Skin epidermis (tissue), 12 donors: ENCODE measurements around the gene GPR39.

Experiments used
- H3K27ac ChIP-seq, 21 experiments: fragments of 200-600 bp; sonication (generic) in 11 of 21; one replicate each; pipeline ENCODE4 v1.5.0; 2020; ENCODE audit warnings: mild to moderate bottlenecking in 3 of 21, inconsistent platforms in 2 of 21, moderate library complexity in 2 of 21
- H3K4me3 ChIP-seq, 7 experiments: fragments of 200-600 bp; sonication (generic) in 2 of 7; one replicate each; pipeline ENCODE4 v1.5.0; 2020; ENCODE audit warnings: inconsistent platforms in 2 of 7, mild to moderate bottlenecking in 2 of 7, moderate library complexity in 1 of 7

Gene GPR39

DNA sequence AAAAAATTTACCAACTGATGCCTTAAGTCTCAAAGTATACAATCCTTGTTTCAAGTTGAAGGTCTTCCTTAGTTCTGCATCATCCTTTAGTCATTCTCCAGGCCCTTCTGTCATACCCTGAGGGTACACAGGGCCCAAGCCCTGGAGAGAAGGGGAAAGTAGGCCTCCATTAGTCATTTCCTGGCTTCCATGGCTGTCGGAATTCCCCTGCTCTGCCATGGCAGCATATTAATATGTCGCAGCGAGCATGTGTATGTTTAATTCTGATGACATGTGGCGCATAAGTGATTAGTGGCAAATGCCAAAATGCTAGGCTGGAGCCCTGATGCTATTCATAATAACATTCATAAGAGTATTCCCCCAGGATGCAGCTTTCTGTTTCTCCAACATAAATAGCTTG lies 22.1 kb downstream of the GPR39 start:
- peak overlapping the region in 1 of 21 experiments; percentile 17 for H3K27ac ChIP-seq
- no peak overlapping the region for H3K4me3 ChIP-seq

GRCh38 chr2:132439703-132440398 lies 23.2 kb downstream of the GPR39 start:
- Histone ChIP-seq H3K27ac (peak overlapping the region in 3 of 21 experiments; percentile 16 to 19 (median 17)), H3K4me3 (no peak overlapping the region)

GRCh38 chr2:132441051-132441450 lies 24.4 kb downstream of the GPR39 start:
- Histone ChIP-seq H3K27ac (no peak overlapping the region), H3K4me3 (no peak overlapping the region)

DNA sequence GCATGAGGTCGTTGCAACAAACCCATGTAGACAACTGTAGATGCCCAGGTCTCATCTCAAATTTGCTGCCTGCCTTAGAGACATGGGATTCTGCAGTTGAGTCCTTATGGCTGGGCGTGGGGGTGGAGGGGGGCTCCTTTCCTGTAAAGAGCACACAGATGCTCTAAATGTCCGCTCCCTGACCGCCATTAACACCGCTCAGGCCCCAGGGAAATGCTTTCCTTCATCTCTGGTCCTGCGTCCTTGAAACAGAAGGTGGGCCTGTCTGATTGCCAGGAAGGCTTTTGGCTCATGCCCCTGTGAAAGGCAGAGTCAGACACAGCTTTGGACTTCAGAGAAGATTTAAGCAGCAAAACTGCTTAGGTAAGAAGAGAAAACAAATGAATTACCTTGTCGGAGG lies 25.7 kb downstream of the GPR39 start:
- H3K27ac ChIP-seq, result no peak overlapping the region
- H3K4me3 ChIP-seq, result no peak overlapping the region

- H3K27ac ChIP-seq, result no peak overlapping the region
- H3K4me3 ChIP-seq, result no peak overlapping the region
These were observed 26.5 kb downstream of the GPR39 start for GRCh38 chr2:132443106-132443505.

- H3K4me3 ChIP-seq, result no peak overlapping the region
- no peak overlapping the region for H3K27ac ChIP-seq
These were observed 29.8 kb downstream of the GPR39 start for GRCh38 chr2:132446444-132446843.

GRCh38 chr2:132448331-132448730 lies 31.7 kb downstream of the GPR39 start:
- no peak overlapping the region for H3K4me3 ChIP-seq
- no peak overlapping the region for H3K27ac ChIP-seq

DNA sequence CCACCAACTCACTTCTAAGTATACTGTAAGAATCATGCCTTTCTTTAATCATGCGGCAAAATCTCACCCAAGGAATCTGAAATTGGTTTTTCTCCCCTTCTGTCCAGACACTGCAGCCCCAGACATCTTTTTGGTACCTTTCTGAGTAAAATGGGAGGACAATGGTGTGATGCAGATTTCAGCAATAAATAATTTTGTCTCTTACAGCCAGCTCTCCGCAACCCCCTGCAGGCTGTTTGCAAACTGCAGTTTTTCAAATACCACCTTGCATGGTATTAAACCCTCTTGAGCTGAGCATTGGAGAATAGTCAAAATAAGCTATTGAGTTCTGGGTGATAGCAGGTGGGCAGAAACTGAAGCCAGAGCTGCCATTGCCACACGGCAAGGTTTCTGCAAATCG lies 32.2 kb downstream of the GPR39 start:
- Histone ChIP-seq H3K4me3 (no peak overlapping the region), H3K27ac (no peak overlapping the region)

DNA sequence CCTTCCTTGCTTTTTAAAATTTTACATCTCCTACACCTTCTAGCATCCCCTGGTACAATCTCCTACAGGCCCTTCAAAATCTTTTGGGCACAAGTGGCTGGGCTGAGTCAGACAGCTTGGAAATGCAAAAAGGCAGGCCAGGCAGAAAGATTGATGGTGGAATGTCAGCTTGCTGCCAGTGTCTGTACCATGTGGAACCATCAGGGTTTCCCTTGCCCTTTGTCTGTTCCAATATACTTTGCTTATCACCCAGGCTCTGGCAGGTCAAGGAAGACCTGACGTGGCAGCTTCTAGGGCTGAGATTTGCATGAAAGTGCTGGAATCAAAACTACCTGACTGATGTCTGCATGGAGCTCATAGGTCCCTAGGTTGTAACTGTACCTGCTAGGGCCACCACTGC lies 33.3 kb downstream of the GPR39 start:
- no peak overlapping the region for H3K4me3 ChIP-seq
- H3K27ac ChIP-seq, result no peak overlapping the region

DNA sequence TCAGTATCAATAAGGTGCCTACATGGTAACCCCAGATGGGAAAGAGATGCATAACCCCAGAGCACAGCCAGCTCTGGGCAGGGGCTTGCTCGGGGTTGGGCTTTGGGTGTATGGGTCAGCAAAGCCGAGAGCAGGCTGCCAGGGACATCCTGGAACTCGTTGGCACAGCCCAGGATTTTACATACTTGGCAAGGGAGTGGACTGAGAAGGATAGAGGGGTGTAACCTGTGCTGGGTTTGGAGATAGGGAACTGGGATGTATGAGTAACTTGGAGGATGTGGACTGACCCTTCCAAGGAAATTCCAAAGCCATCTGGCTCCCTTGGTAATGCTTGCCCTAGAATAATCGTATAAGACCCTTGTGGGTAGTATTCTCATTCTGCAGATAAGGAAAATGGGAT lies 44.2 kb downstream of the GPR39 start:
- Histone ChIP-seq H3K4me3 (no peak overlapping the region), H3K27ac (no peak overlapping the region)

DNA sequence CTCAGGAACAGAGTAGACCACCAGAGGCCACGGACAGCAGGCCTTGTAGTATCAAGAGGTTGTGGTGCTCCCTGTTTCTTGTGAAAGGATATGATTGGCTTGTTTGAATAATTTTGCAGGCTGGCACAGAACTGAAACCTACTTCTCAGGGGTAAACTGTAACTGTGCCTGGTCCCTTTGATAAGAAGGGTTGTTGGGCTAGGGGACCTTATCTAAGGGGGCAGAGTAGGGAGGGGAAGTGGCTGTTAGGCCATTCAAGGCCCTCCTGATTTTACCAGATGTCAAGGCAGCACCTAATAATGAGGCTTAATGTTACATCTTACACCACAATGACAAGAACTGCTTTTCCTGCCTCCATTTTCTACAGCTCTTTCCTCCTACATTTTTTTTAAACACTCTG lies 45.6 kb downstream of the GPR39 start:
- H3K27ac ChIP-seq, result no peak overlapping the region
- no peak overlapping the region for H3K4me3 ChIP-seq

DNA sequence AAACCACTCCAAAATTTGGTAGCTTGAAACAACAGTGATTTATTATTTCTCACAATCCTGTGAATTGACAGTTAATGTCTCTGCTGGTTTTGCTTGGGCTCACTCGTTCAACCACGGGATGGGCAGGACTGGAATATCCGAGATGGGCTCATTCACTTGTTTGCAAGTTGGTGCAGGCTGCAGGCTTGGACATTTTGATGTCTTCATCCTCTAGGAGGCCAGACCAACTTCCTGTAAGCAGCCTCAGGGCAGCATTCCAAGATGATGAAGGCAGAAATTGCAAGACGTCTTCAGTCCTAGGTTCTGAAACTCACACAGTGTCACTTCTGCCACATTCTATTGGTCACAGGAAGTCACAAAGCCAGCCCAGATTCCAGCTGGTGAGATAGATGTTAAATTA lies 47.1 kb downstream of the GPR39 start:
- Histone ChIP-seq H3K27ac (no peak overlapping the region), H3K4me3 (no peak overlapping the region)

GRCh38 chr2:132465917-132466316 lies 49.3 kb downstream of the GPR39 start:
- H3K4me3 ChIP-seq, result no peak overlapping the region

GRCh38 chr2:132466428-132467028 lies 49.9 kb downstream of the GPR39 start:
- H3K4me3 ChIP-seq, result no peak overlapping the region
- no peak overlapping the region for H3K27ac ChIP-seq

More at GRCh38 chr2:132465917-132466316, 49.3 kb downstream of the GPR39 start:
- H3K27ac ChIP-seq, result no peak overlapping the region

DNA sequence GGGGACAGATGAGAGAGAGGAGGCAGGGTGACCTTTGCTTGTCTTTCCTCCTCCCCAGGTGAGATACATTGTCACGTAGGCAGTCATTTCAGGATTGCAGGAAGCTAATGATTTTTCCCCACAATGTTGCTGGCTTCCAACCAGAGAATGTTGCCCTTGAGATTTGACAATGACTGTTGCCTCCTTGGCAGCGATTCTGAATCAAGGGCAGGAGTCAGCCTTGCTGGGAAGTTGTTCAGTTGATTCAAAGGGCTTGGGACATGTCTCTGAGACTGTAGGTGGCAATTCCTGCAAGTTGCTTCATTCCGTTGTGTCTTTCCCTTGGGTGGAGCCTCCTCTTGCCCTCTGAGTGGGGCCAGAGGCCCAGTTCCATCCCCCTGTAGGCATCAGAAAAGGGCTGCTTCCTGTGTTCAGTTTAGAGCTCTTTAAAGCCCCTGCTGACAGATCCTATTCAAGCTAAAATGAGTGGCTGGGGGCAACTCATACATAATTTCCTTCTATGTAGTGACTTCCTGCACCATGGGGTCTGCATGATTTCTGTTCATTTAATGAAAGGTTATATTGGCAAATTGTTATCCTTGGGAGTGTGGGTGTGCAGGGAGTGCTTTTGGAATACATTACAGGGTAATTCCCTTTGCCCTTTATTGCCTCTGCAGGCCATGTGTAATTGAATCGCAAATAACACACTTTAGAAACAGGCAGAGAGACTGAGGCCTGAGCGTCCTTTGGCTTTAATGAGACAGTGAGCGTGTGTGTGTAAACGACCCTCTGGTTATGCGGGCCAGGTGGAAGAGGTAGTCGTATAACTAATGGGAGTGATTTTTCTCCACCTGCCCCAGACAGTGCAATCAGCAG lies 52.4 kb downstream of the GPR39 start:
- H3K4me3 ChIP-seq, result no peak overlapping the region
- H3K27ac ChIP-seq, result no peak overlapping the region

GRCh38 chr2:132470746-132471145 lies 54.1 kb downstream of the GPR39 start:
- Histone ChIP-seq H3K27ac (no peak overlapping the region), H3K4me3 (no peak overlapping the region)

DNA sequence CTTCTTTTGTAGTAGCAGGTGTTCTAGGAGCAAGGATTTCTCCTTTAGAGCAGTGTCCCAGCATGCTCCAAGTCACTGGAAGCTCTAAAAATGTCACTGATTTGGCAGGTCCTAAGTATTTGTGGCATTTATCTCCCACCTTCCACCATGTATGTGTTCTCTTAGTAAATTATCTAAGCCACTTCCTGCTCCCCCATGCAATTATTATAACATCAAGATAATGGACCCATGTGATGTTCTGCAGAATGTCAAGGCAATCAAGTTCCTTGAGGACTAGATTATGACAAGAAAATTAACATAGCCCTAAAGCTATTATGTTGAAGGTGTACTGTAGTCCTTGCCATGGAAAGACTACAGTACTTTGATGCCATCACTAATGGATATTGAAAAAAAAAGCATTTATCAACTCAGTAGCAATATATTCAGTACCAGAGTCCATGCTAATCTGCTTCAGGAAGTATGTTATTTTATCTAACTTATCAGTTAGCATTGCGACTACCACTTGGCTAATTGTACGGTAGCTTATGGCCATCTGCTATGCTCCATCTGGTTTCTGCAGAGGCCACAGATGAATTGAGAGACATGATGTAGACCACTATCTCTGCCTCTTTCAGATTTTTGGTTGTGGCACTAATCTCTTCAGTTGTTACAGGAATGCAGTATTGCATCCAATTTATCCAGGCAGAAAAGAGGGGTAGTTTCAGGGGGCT lies 56.7 kb downstream of the GPR39 start:
- Histone ChIP-seq H3K27ac (no peak overlapping the region), H3K4me3 (no peak overlapping the region)

GRCh38 chr2:132475615-132476014 lies 59.0 kb downstream of the GPR39 start:
- no peak overlapping the region for H3K27ac ChIP-seq
- H3K4me3 ChIP-seq, result no peak overlapping the region

GRCh38 chr2:132477436-132477835 lies 60.8 kb downstream of the GPR39 start:
- no peak overlapping the region for H3K4me3 ChIP-seq
- H3K27ac ChIP-seq, result peak overlapping the region in 2 of 21 experiments; percentile 38 to 44

DNA sequence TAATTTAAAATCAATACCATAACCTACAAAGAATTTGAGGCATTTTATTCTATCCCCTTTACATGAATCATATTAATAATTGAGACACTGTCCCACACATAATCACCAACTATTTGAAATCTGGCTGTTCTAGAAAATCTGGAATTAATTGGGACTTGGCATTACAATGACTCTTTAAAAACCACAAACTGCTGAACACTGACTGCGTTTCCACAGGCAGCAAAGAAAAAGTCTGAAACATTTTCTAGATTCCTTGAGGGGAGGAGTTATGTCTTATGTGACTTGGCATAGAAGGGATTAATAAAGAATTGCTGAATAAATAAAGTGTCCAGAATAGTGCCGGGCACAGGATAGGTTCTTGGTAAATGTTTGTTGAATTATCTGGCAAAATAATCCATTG lies 61.4 kb downstream of the GPR39 start:
- Histone ChIP-seq H3K4me3 (no peak overlapping the region), H3K27ac (peak overlapping the region in 1 of 21 experiments; percentile 38)
